Ecto neural progenitor cell (in vitro differentiated cells): ENCODE results near the gene RPS15.
"Not testable (repeated sequence)": the region's sequence is repeated elsewhere in the genome, so short reads cannot be mapped to it uniquely, and the experiment has no call there.

Experiments
- DNase-seq: peaks from one replicate; pipeline ENCODE4 v3.0.0-alpha.2; 2018; ENCODE audit warnings: low spot score

The RPS15 gene

GRCh38 chr19:1435378-1435989, 2.7 kb upstream of the RPS15 start:
- no peak for DNase-seq

- DNase-seq, result no peak
These were observed 587 bp upstream of the RPS15 start for GRCh38 chr19:1437609-1438008.

GRCh38 chr19:1438933-1439354, 748 bp downstream of the RPS15 start:
- no peak for DNase-seq

GRCh38 chr19:1439525-1440417, 1.6 kb downstream of the RPS15 start:
- not testable (repeated sequence) for DNase-seq

GRCh38 chr19:1440418-1440801, 2.2 kb downstream of the RPS15 start:
- no peak for DNase-seq

GRCh38 chr19:1441022-1441426, 2.8 kb downstream of the RPS15 start:
- DNase-seq, result no peak

GRCh38 chr19:1441677-1442438, 3.7 kb downstream of the RPS15 start:
- no peak for DNase-seq

GRCh38 chr19:1445185-1445931, 7.2 kb downstream of the RPS15 start:
- peak; percentile 89 for DNase-seq

GRCh38 chr19:1445932-1446712, 7.9 kb downstream of the RPS15 start:
- DNase-seq, result peak; percentile 88

- DNase-seq, result peak; percentile 79
These were observed 8.7 kb downstream of the RPS15 start for GRCh38 chr19:1446713-1447481.

GRCh38 chr19:1447504-1447903, 9.3 kb downstream of the RPS15 start:
- DNase-seq, result no peak

GRCh38 chr19:1447944-1448343, 9.7 kb downstream of the RPS15 start:
- no peak for DNase-seq

GRCh38 chr19:1449467-1450442, 11.6 kb downstream of the RPS15 start, which contains the start of gene APC2:
Gene APC2 (plus strand): TSS chr19:1450121. CDS start chr19:1453002, 2,881 bp downstream.
- peak; percentile 92 for DNase-seq

- DNase-seq, result no peak
These were observed 12.8 kb downstream of the RPS15 start for GRCh38 chr19:1450735-1451731.

- peak; percentile 80 for DNase-seq
These were observed 14.0 kb downstream of the RPS15 start for GRCh38 chr19:1451916-1452801.

- no peak for DNase-seq
These were observed 14.8 kb downstream of the RPS15 start for GRCh38 chr19:1452802-1453524.
